Vagina (tissue), 2 donors: ENCODE results near the gene MRPL51.

Source experiments
- POLR2A ChIP-seq, 2 donors: fragments of 450-650 bp; IDR thresholded peaks; one replicate each; pipeline ENCODE4 v1.6.1; 2017; ENCODE audit warnings: antibody characterized with exemption in 2 of 2, mild to moderate bottlenecking in 2 of 2, moderate library complexity in 2 of 2
- TF ChIP-seq, protein P1 (sequence below), 3 experiments: fragments of 450-650 bp in 2 of 3; fragments of 200-600 bp in 1 of 3; sonication (generic) in 1 of 3; IDR thresholded peaks; one replicate each; pipeline ENCODE4 v1.5.1; 2017 to 2019; ENCODE audit warnings: antibody characterized with exemption in 3 of 3, mild to moderate bottlenecking in 2 of 3, moderate library complexity in 2 of 3

DNA sequence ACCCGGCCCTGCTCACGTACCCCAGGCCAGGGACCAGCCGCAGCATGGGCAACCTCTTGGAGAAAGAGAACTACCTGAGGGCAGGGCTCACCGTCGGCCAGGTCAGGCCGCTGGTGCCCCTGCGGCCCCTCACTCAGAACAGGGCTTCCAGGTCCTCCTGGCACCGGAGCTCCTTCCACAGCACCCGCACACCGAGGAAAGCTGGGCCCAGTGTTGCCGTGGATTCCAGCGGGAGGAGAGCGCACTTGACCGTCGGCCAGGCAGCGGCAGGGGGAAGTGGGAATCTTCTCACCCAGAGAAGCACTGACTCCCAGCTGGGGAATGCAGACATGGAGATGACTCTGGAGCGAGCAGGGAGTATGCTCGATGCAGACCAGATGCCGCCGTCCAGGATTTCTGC is 14.6 kb downstream of the MRPL51 start:
- TF ChIP-seq POLR2A (IDR thresholded peaks at IDR 0.05), result no peak
- TF ChIP-seq, protein P1, sequence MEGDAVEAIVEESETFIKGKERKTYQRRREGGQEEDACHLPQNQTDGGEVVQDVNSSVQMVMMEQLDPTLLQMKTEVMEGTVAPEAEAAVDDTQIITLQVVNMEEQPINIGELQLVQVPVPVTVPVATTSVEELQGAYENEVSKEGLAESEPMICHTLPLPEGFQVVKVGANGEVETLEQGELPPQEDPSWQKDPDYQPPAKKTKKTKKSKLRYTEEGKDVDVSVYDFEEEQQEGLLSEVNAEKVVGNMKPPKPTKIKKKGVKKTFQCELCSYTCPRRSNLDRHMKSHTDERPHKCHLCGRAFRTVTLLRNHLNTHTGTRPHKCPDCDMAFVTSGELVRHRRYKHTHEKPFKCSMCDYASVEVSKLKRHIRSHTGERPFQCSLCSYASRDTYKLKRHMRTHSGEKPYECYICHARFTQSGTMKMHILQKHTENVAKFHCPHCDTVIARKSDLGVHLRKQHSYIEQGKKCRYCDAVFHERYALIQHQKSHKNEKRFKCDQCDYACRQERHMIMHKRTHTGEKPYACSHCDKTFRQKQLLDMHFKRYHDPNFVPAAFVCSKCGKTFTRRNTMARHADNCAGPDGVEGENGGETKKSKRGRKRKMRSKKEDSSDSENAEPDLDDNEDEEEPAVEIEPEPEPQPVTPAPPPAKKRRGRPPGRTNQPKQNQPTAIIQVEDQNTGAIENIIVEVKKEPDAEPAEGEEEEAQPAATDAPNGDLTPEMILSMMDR (IDR thresholded peaks at IDR 0.05), result no peak
